ENCODE measurements around the gene SZRD1. TPM values are rescaled to one million over a fixed set of nuclear protein-coding genes. Genes with fewer than 3 reads are reported as not detected.
A peak's percentile ranks its signal among the peaks of the same experiment; 100 is the strongest.

Gene SZRD1
- total and polyA plus RNA-seq, 9 of the 15 experiments (the other 6 are each of a cell fraction or from before 2014, with no cell fraction given) = 3.9 to 149 (median 82.5) TPM

DNA sequence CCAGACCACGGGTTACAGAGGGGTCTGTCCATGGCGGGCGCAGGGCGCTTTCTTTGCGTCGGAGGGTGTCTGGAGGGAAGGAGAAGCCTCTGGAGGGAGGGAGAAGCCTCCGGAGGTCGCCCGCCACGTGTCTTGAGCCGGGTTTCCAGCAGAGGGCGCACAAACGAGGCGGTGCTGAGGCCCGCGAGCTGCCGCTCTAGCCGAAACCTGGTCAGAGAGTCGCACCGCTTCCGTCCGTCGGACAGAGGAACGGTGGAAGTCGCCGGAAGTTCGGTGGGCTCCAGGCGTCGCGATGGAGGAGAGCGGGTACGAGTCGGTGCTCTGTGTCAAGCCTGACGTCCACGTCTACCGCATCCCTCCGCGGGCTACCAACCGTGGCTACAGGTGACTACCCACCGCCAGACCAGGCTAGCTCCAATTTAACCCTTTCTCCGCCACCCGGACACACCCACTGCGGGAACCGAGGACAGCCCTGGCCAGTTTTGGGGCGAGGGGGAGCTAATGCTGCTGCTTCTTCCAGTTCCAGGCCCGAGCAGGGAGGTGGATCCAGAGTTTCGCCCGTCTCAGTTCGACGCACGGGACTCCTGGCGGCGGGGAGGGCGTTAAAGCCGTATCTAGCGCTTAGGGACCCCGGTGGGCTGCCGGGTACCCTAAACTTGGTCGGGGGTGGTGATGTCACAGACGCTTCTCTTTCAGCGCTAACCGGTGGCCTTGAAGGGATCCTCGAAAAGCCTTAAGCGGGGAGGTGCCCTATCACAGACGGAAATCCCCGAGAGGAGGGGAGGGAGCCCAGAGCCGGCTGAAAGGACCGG lies 73.6 kb downstream of the SZRD1 start, which contains the start of gene NECAP2 (continued):
- TF ChIP-seq, protein P1, sequence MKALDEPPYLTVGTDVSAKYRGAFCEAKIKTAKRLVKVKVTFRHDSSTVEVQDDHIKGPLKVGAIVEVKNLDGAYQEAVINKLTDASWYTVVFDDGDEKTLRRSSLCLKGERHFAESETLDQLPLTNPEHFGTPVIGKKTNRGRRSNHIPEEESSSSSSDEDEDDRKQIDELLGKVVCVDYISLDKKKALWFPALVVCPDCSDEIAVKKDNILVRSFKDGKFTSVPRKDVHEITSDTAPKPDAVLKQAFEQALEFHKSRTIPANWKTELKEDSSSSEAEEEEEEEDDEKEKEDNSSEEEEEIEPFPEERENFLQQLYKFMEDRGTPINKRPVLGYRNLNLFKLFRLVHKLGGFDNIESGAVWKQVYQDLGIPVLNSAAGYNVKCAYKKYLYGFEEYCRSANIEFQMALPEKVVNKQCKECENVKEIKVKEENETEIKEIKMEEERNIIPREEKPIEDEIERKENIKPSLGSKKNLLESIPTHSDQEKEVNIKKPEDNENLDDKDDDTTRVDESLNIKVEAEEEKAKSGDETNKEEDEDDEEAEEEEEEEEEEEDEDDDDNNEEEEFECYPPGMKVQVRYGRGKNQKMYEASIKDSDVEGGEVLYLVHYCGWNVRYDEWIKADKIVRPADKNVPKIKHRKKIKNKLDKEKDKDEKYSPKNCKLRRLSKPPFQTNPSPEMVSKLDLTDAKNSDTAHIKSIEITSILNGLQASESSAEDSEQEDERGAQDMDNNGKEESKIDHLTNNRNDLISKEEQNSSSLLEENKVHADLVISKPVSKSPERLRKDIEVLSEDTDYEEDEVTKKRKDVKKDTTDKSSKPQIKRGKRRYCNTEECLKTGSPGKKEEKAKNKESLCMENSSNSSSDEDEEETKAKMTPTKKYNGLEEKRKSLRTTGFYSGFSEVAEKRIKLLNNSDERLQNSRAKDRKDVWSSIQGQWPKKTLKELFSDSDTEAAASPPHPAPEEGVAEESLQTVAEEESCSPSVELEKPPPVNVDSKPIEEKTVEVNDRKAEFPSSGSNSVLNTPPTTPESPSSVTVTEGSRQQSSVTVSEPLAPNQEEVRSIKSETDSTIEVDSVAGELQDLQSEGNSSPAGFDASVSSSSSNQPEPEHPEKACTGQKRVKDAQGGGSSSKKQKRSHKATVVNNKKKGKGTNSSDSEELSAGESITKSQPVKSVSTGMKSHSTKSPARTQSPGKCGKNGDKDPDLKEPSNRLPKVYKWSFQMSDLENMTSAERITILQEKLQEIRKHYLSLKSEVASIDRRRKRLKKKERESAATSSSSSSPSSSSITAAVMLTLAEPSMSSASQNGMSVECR (CRISPR knock-in tag; IDR thresholded peaks at IDR 0.05) = peak; percentile 99
- TF ChIP-seq ZC3H8 (IDR thresholded peaks at IDR 0.05) (0 out of 2 replicates have a peak, but pooled peaks have one; percentile 40), GATAD2B (IDR thresholded peaks at IDR 0.05; ENCODE audit: borderline replicate concordance) (0 out of 2 replicates have a peak, but pooled peaks have one; percentile 79), FOXJ2 (tag; IDR thresholded peaks at IDR 0.05) (peak; percentile 63; the same call in 1 of the 2 replicates), LARP7 (IDR thresholded peaks at IDR 0.05) (no peak), TEAD1 (CRISPR knock-in tag; IDR thresholded peaks at IDR 0.05) (peak; percentile 75 to 86; a peak in 3 of 4 replicates), MLX (CRISPR knock-in tag; conservative IDR thresholded peaks at IDR 0.05) (no peak), MECOM (CRISPR knock-in tag; IDR thresholded peaks at IDR 0.05) (0 out of 2 replicates have a peak, but pooled peaks have one; percentile 26), NCOA1 (IDR thresholded peaks at IDR 0.05; ENCODE audit: low read depth) (no peak; the same call in 1 of the 2 replicates), BRF2 (IDR thresholded peaks at IDR 0.05; ENCODE audit: borderline replicate concordance, insufficient read depth, insufficient read length) (no peak), NFIX (CRISPR knock-in tag; IDR thresholded peaks at IDR 0.05; ENCODE audit: low read depth) (no peak), THRB (CRISPR knock-in tag; conservative IDR thresholded peaks at IDR 0.05) (no peak), ARID2 (IDR thresholded peaks at IDR 0.05) (no peak), MCM5 (IDR thresholded peaks at IDR 0.05; ENCODE audit: low read depth) (no peak), TBL1XR1 (IDR thresholded peaks at IDR 0.05; ENCODE audit: low read length in 2 of 2) (peak; percentile 64 to 88)
- TF ChIP-seq, protein P2, sequence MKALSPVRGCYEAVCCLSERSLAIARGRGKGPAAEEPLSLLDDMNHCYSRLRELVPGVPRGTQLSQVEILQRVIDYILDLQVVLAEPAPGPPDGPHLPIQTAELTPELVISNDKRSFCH (CRISPR knock-in tag; IDR thresholded peaks at IDR 0.05) = no peak
- TF ChIP-seq, protein P2 (tag; IDR thresholded peaks at IDR 0.05) = peak; percentile 48; the same call in 1 of the 2 replicates
- TF ChIP-seq, protein P3, sequence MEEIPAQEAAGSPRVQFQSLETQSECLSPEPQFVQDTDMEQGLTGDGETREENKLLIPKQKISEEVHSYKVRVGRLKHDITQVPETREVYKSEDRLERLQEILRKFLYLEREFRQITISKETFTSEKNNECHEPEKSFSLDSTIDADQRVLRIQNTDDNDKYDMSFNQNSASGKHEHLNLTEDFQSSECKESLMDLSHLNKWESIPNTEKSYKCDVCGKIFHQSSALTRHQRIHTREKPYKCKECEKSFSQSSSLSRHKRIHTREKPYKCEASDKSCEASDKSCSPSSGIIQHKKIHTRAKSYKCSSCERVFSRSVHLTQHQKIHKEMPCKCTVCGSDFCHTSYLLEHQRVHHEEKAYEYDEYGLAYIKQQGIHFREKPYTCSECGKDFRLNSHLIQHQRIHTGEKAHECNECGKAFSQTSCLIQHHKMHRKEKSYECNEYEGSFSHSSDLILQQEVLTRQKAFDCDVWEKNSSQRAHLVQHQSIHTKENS (CRISPR knock-in tag; IDR thresholded peaks at IDR 0.05) = no peak
